ENCODE measurements around the gene INO80E.

- no peak for TF ChIP-seq POLR2A (IDR thresholded peaks at IDR 0.05; ENCODE audit: low read depth, low read length)
- no peak for TF ChIP-seq CTCF (IDR thresholded peaks at IDR 0.05; ENCODE audit: extremely low read depth in 1 of 2, insufficient read depth in 1 of 2, low read depth in 1 of 2, low read length in 2 of 2)
- no peak for TF ChIP-seq POLR2AphosphoS5 (IDR thresholded peaks at IDR 0.05; ENCODE audit: insufficient read depth, low read depth, low read length)
Observed at GRCh38 chr16:29982560-29983419, 13.3 kb upstream of the INO80E start.

All from endothelial cell of umbilical vein (primary cell).